HepG2 (cell line): ENCODE data around the gene ADRA2B. TPM values are rescaled to one million over a fixed set of nuclear protein-coding genes. Genes with fewer than 3 reads are reported as not detected.

Experiments used
- CHD4 ChIP-seq: fragments of 200-600 bp; sonication (generic); IDR thresholded peaks from 2 replicates; pipeline ENCODE4 v1.7.0; 2017; ENCODE audit warnings: mild to moderate bottlenecking, low read length, borderline replicate concordance
- ELF3 ChIP-seq: IDR thresholded peaks from 2 replicates; pipeline ENCODE4 v1.6.1; 2016; ENCODE audit warnings: missing genetic modification reagents, missing compliant biosample characterization
- GABPB1 ChIP-seq: IDR thresholded peaks from 2 replicates; pipeline ENCODE4 v1.6.1; 2016; ENCODE audit warnings: mild to moderate bottlenecking, missing genetic modification reagents, moderate library complexity, missing compliant biosample characterization
- HDAC1 ChIP-seq: sonication (generic); formaldehyde crosslinking; IDR thresholded peaks from 2 replicates; pipeline ENCODE4 v1.5.1; 2020; ENCODE audit warnings: mild to moderate bottlenecking, missing genetic modification reagents
- HIC2 ChIP-seq: sonication (generic); formaldehyde crosslinking; IDR thresholded peaks from 2 replicates; pipeline ENCODE4 v1.9.0; 2022; ENCODE audit warnings: low read depth, missing genetic modification reagents
- HOXA5 ChIP-seq: sonication (generic); formaldehyde crosslinking; IDR thresholded peaks from 2 replicates; pipeline ENCODE4 v1.4.0; 2020; ENCODE audit warnings: missing genetic modification reagents
- LCORL ChIP-seq, 2 experiments: fragments of 450-650 bp in 1 of 2; sonication (generic) in 1 of 2; formaldehyde crosslinking in 1 of 2; IDR thresholded peaks; 2 replicates each; pipeline versions ENCODE4 v1.5.0 to v1.6.1; 2017 to 2020; ENCODE audit warnings: antibody characterized with exemption in 1 of 2, missing genetic modification reagents in 1 of 2
- MAFG ChIP-seq: sonication (generic); formaldehyde crosslinking; IDR thresholded peaks from 2 replicates; pipeline ENCODE4 v1.5.1; 2020; ENCODE audit warnings: mild to moderate bottlenecking, missing genetic modification reagents
- NR2C2 ChIP-seq: sonication (generic); formaldehyde crosslinking; IDR thresholded peaks from 2 replicates; pipeline ENCODE4 v1.4.0; 2020; ENCODE audit warnings: missing genetic modification reagents, mild to moderate bottlenecking, moderate library complexity, borderline replicate concordance
- PITX1 ChIP-seq: sonication (generic); formaldehyde crosslinking; IDR thresholded peaks from 2 replicates; pipeline ENCODE4 v1.5.1; 2020; ENCODE audit warnings: mild to moderate bottlenecking, missing genetic modification reagents
- PPARG ChIP-seq: conservative IDR thresholded peaks from 2 replicates; pipeline ENCODE4 v1.6.1; 2016; ENCODE audit warnings: missing biosample characterization, missing genetic modification reagents
- PRDM10 ChIP-seq: sonication (generic); formaldehyde crosslinking; IDR thresholded peaks from 2 replicates; pipeline ENCODE4 v1.4.0; 2020; ENCODE audit warnings: low read depth, missing genetic modification reagents
- ZBTB4 ChIP-seq: sonication (generic); formaldehyde crosslinking; IDR thresholded peaks from 2 replicates; pipeline ENCODE4 v1.4.0; 2020; ENCODE audit warnings: missing genetic modification reagents, mild to moderate bottlenecking, borderline replicate concordance
- ZNF205 ChIP-seq: IDR thresholded peaks from 2 replicates; pipeline ENCODE4 v1.6.1; 2018; ENCODE audit warnings: missing biosample characterization, missing genetic modification reagents
- ZNF331 ChIP-seq: sonication (generic); formaldehyde crosslinking; IDR thresholded peaks from 2 replicates; pipeline ENCODE4 v1.4.0; 2020; ENCODE audit warnings: missing genetic modification reagents
- ZNF343 ChIP-seq: sonication (generic); formaldehyde crosslinking; IDR thresholded peaks from 2 replicates; pipeline ENCODE4 v1.4.0; 2020; ENCODE audit warnings: mild to moderate bottlenecking, missing genetic modification reagents
- ZNF350 ChIP-seq: sonication (generic); formaldehyde crosslinking; IDR thresholded peaks from 2 replicates; pipeline ENCODE4 v1.4.0; 2020; ENCODE audit warnings: mild to moderate bottlenecking, low read depth, missing genetic modification reagents, borderline replicate concordance
- ZNF543 ChIP-seq: sonication (generic); formaldehyde crosslinking; IDR thresholded peaks from 2 replicates; pipeline ENCODE4 v1.4.0; 2020; ENCODE audit warnings: mild to moderate bottlenecking, missing genetic modification reagents
- ZNF614 ChIP-seq: IDR thresholded peaks from 2 replicates; pipeline ENCODE4 v1.6.1; 2018; ENCODE audit warnings: missing biosample characterization, missing genetic modification reagents, inconsistent platforms, borderline replicate concordance
- ZNF749 ChIP-seq: sonication (generic); formaldehyde crosslinking; IDR thresholded peaks from 2 replicates; pipeline ENCODE4 v1.8.0; 2022; ENCODE audit warnings: mild to moderate bottlenecking, missing genetic modification reagents, moderate library complexity, borderline replicate concordance
- polyA plus RNA-seq, 8 experiments: library from polyadenylated mRNA; depleted of rRNA in 3 of 8; stranded (reverse) in 7 of 8; unstranded in 1 of 8; fragments of >200 nt; fragmentation: Illumina TruSeq in 4 of 8; extraction: Trizol in 4 of 8; gene quantifications; 2 replicates each; pipeline versions ENCODE4 v1.2.1 to v1.2.3, GENCODE V29; 2011 to 2016; ENCODE audit warnings: low read depth in 4 of 8, missing spikeins in 1 of 8, mixed read lengths in 1 of 8; ENCODE audit not compliant: insufficient read depth in 1 of 8
- total RNA-seq, 5 experiments: library from RNA; depleted of rRNA; stranded (reverse); fragments of >200 nt; fragmentation: Illumina TruSeq; extraction: Trizol; gene quantifications; 2 replicates each; pipeline ENCODE4 v1.2.3, GENCODE V29; 2016; ENCODE audit warnings: low read depth in 1 of 5

ADRA2B gene
- total and polyA plus RNA-seq, 2 of the 13 experiments (the other 11 are each of a cell fraction or from before 2014, with no cell fraction given), result not detected

- TF ChIP-seq ZBTB4 (CRISPR knock-in tag), result peak; percentile 50; the same call in 1 of the 2 replicates
- peak; percentile 34; the same call in 1 of the 2 replicates for TF ChIP-seq CHD4
- TF ChIP-seq MAFG (CRISPR knock-in tag), result peak; percentile 92
- TF ChIP-seq ZNF749 (CRISPR knock-in tag), result peak; percentile 54; the same call in 1 of the 2 replicates
- TF ChIP-seq PRDM10, result 0 out of 2 replicates have a peak, but pooled peaks have one; percentile 30
- peak; percentile 27; the same call in 1 of the 2 replicates for TF ChIP-seq HOXA5
- TF ChIP-seq ZNF331, result peak; percentile 76; the same call in 1 of the 2 replicates
- 0 out of 2 replicates have a peak, but pooled peaks have one; percentile 38 for TF ChIP-seq ZNF543 (CRISPR knock-in tag)
- TF ChIP-seq ZNF350 (CRISPR knock-in tag), result peak; percentile 71; the same call in 1 of the 2 replicates
- peak; percentile 74 for TF ChIP-seq GABPB1 (CRISPR knock-in tag)
- TF ChIP-seq NR2C2 (CRISPR knock-in tag), result peak; percentile 50
- TF ChIP-seq LCORL (IDR thresholded peaks at IDR 0.05), result peak; percentile 44; the same call in 1 of the 2 replicates
- peak; percentile 97 for TF ChIP-seq LCORL (CRISPR knock-in tag; IDR thresholded peaks at IDR 0.05)
- peak; percentile 80 for TF ChIP-seq HDAC1 (CRISPR knock-in tag)
- peak; percentile 75; the same call in 1 of the 2 replicates for TF ChIP-seq ZNF205 (CRISPR knock-in tag)
- TF ChIP-seq ZNF343 (CRISPR knock-in tag), result peak; percentile 68; the same call in 1 of the 2 replicates
- TF ChIP-seq PPARG (CRISPR knock-in tag), result 0 out of 2 replicates have a peak, but pooled peaks have one; percentile 21
- peak; percentile 83; the same call in 1 of the 2 replicates for TF ChIP-seq ZNF614
- peak; percentile 98 for TF ChIP-seq PITX1 (CRISPR knock-in tag)
- peak; percentile 94 for TF ChIP-seq HIC2 (CRISPR knock-in tag)
- peak; percentile 43; the same call in 1 of the 2 replicates for TF ChIP-seq ELF3 (CRISPR knock-in tag)
Measured at GRCh38 chr2:96067902-96068581, 48.3 kb downstream of the ADRA2B start (continued).
